Gastrocnemius medialis (tissue), 4 donors: Measurements from ENCODE around the gene SMARCAD1.

Source experiments
- CTCF ChIP-seq, 5 experiments: fragments of 450-650 bp in 3 of 5; fragments of 200-600 bp in 2 of 5; sonication (generic) in 2 of 5; IDR thresholded peaks in 4 of 5; conservative IDR thresholded peaks in 1 of 5; 1 replicate in 4 of 5; 2 replicates in 1 of 5; pipeline ENCODE4 v1.5.1; 2016 to 2019; ENCODE audit warnings: antibody characterized with exemption in 5 of 5, mild to moderate bottlenecking in 3 of 5, moderate library complexity in 3 of 5
- POLR2A ChIP-seq, 2 donors: fragments of 450-650 bp; IDR thresholded peaks; one replicate each; pipeline ENCODE4 v1.6.1; 2017; ENCODE audit warnings: antibody characterized with exemption in 2 of 2, mild to moderate bottlenecking in 2 of 2, moderate library complexity in 2 of 2

GRCh38 chr4:94202769-94203168 lies 4.9 kb upstream of the SMARCAD1 start:
- TF ChIP-seq POLR2A (IDR thresholded peaks at IDR 0.05) (no peak), CTCF (IDR thresholded peaks at IDR 0.05 in 4 of 5, conservative IDR thresholded peaks at IDR 0.05 in 1 of 5) (no peak)
